Body of pancreas (tissue), 4 donors: Measurements from ENCODE around the gene TMPRSS2. TPM values are rescaled to one million over a fixed set of nuclear protein-coding genes. Genes with fewer than 3 reads are reported as not detected.

ENCODE experiments used
- ATAC-seq: fragments of 150-250 bp; one replicate; pipeline ENCODE4 v1.9.1; 2016
- DNase-seq, 4 donors: peaks; one replicate each; pipeline ENCODE4 v3.0.0-alpha.2; 2019
- H3K27ac ChIP-seq, 4 donors: fragments of 200-600 bp; sonication (generic); 1 replicate in 3 of 4; 2 replicates in 1 of 4; pipeline versions ENCODE4 v1.5.1 to v1.6.1; 2016 to 2019; ENCODE audit warnings: mild to moderate bottlenecking in 1 of 4, mixed read lengths in 1 of 4, moderate library complexity in 1 of 4
- H3K27me3 ChIP-seq, 2 donors: fragments of 200-600 bp; sonication (generic); one replicate each; pipeline ENCODE4 v1.6.0; 2016; ENCODE audit warnings: mild to moderate bottlenecking in 1 of 2
- H3K36me3 ChIP-seq, 2 donors: fragments of 200-600 bp; sonication (generic); replicated peaks in 1 of 2; 2 replicates each; pipeline ENCODE4 v1.5.1; 2016; ENCODE audit warnings: low read depth in 2 of 2; ENCODE audit not compliant: insufficient read depth in 1 of 2
- H3K4me1 ChIP-seq: fragments of 200-600 bp; sonication (generic); one replicate; pipeline ENCODE4 v1.6.0; 2016
- H3K4me3 ChIP-seq, 2 donors: fragments of 200-600 bp; sonication (generic); 1 replicate in 1 of 2; 2 replicates in 1 of 2; pipeline ENCODE4 v1.5.1; 2016 to 2019
- H3K9me3 ChIP-seq, 3 donors: fragments of 200-600 bp; sonication (generic); 1 replicate in 2 of 3; 2 replicates in 1 of 3; pipeline ENCODE4 v1.5.1; 2016
- CTCF ChIP-seq, 7 experiments: fragments of 450-650 bp in 4 of 7; fragments of 200-600 bp in 3 of 7; sonication (generic) in 3 of 7; IDR thresholded peaks; one replicate each; pipeline ENCODE4 v1.5.1; 2016 to 2019; ENCODE audit warnings: antibody characterized with exemption in 7 of 7
- POLR2A ChIP-seq, 3 donors: fragments of 450-650 bp; IDR thresholded peaks; one replicate each; pipeline ENCODE4 v1.6.1; 2016; ENCODE audit warnings: antibody characterized with exemption in 3 of 3, mild to moderate bottlenecking in 2 of 3
- WGBS, 2 donors: methylation state at CpG; one replicate each; pipeline ENCODE4 v1.1.5; 2017; 5-methylcytosine and 5-hydroxymethylcytosine counted together
- intact Hi-C: fragments of 100-400 bp; cut with DNase I; formaldehyde crosslinking; loops from one replicate; pipeline ENCODE4 v1.15.1; 2023
- total RNA-seq, 2 donors: library from RNA; depleted of rRNA; stranded (reverse); fragments of >200 nt; gene quantifications; one replicate each; pipeline ENCODE4 v1.1.0, GENCODE V29; 2016

The TMPRSS2 gene
- total RNA-seq, 2 donors from 2014 or later = 45.7 to 60.3 TPM

- TF ChIP-seq CTCF (IDR thresholded peaks at IDR 0.05) (no peak), POLR2A (IDR thresholded peaks at IDR 0.05) (no peak)
- H3K36me3 ChIP-seq = peaks cover 47 to 54% of the 10 kb centered on the region in 2 donors
- 66 to 88% methylated on average over 3 to 5 of the region's 5 CpGs for WGBS, 2 donors
Observed at GRCh38 chr21:41470054-41470453, 37.9 kb downstream of the TMPRSS2 start.

GRCh38 chr21:41466024-41466820 lies 41.7 kb downstream of the TMPRSS2 start:
- peak in 1 of 4 donors; percentile 35 for DNase-seq
- Histone ChIP-seq H3K27ac (peak overlapping the region in 3 of 4 donors; percentile 26 to 44 (median 41)), H3K4me1 (peaks cover 18% of the 10 kb centered on the region), H3K9me3 (no peaks in the 10 kb centered on the region), H3K27me3 (no peaks in the 10 kb centered on the region), H3K4me3 (no peak overlapping the region), H3K36me3 (peaks cover 26 to 47% of the 10 kb centered on the region in 2 donors)
- WGBS, 2 donors = 57 to 67% methylated on average over 20 to 23 of the region's 23 CpGs
- intact Hi-C loops = no loop called here
- no peak for TF ChIP-seq POLR2A (IDR thresholded peaks at IDR 0.05)
- TF ChIP-seq CTCF (IDR thresholded peaks at IDR 0.05) = no peak
- no peak for ATAC-seq

More at GRCh38 chr21:41470054-41470453, 37.9 kb downstream of the TMPRSS2 start:
- intact Hi-C loops = no loop called here
- no peak for ATAC-seq
- H3K27me3 ChIP-seq = no peaks in the 10 kb centered on the region
- H3K27ac ChIP-seq = no peak overlapping the region
- DNase-seq = no peak
- H3K4me1 ChIP-seq = peaks cover 18% of the 10 kb centered on the region
- H3K9me3 ChIP-seq = no peaks in the 10 kb centered on the region
- no peak overlapping the region for H3K4me3 ChIP-seq

- Histone ChIP-seq H3K27me3 (no peaks in the 10 kb centered on the region), H3K4me3 (no peak overlapping the region), H3K36me3 (peaks cover 25 to 38% of the 10 kb centered on the region in 2 donors), H3K27ac (no peak overlapping the region), H3K4me1 (peaks cover 24% of the 10 kb centered on the region), H3K9me3 (no peaks in the 10 kb centered on the region)
- DNase-seq = no peak
- 90 to 100% methylated on average over 3 to 4 of the region's 4 CpGs for WGBS, 2 donors
- no peak for TF ChIP-seq POLR2A (IDR thresholded peaks at IDR 0.05)
- TF ChIP-seq CTCF (IDR thresholded peaks at IDR 0.05) = no peak
- no peak for ATAC-seq
- intact Hi-C loops = no loop called here
Observed at GRCh38 chr21:41465176-41465781, 42.7 kb downstream of the TMPRSS2 start.

GRCh38 chr21:41460578-41461527 lies 47.1 kb downstream of the TMPRSS2 start:
- ATAC-seq (peak; percentile 90), DNase-seq (peak; percentile 78 to 84 (median 82))
- TF ChIP-seq POLR2A (IDR thresholded peaks at IDR 0.05) = peak in 1 of 3 donors; percentile 5
- TF ChIP-seq CTCF (IDR thresholded peaks at IDR 0.05) = peak; percentile 54 to 90 (median 80)
- intact Hi-C loops = loop anchor here (5.0 kb wide), 1 partner anchor 179 kb away; no protein-coding TSS in a partner anchor
- Histone ChIP-seq H3K4me3 (no peak overlapping the region), H3K27me3 (no peaks in the 10 kb centered on the region), H3K27ac (peak overlapping the region in 1 of 4 donors; percentile 20), H3K9me3 (no peaks in the 10 kb centered on the region), H3K4me1 (peaks cover 6% of the 10 kb centered on the region), H3K36me3 (peaks cover 6 to 19% of the 10 kb centered on the region in 2 donors)
- 18 to 30% methylated on average over 13 to 17 of the region's 17 CpGs for WGBS, 2 donors
